ENCODE results near the gene CYB5R2.

GRCh38 chr11:7643314-7643713 lies 30.0 kb downstream of the CYB5R2 start:
- TF ChIP-seq BACH2 (CRISPR knock-in tag; IDR thresholded peaks at IDR 0.05; ENCODE audit: borderline replicate concordance) = no peak
- TF ChIP-seq CREB5 (CRISPR knock-in tag; IDR thresholded peaks at IDR 0.05; ENCODE audit: low read depth) = no peak
- TF ChIP-seq CSRNP3 (CRISPR knock-in tag; IDR thresholded peaks at IDR 0.05) = no peak
- TF ChIP-seq CSDC2 (CRISPR knock-in tag; IDR thresholded peaks at IDR 0.05) = no peak
- TF ChIP-seq ARNTL (CRISPR knock-in tag; IDR thresholded peaks at IDR 0.05; ENCODE audit: borderline replicate concordance, low read depth) = no peak
- no peak for TF ChIP-seq ZNF565 (CRISPR knock-in tag; conservative IDR thresholded peaks at IDR 0.05; ENCODE audit: low read depth)
- no peak for TF ChIP-seq POU6F1 (CRISPR knock-in tag; IDR thresholded peaks at IDR 0.05; ENCODE audit: borderline replicate concordance, low read depth)
- TF ChIP-seq PATZ1 (CRISPR knock-in tag; IDR thresholded peaks at IDR 0.05; ENCODE audit: borderline replicate concordance) = no peak
- TF ChIP-seq PPARA (CRISPR knock-in tag; IDR thresholded peaks at IDR 0.05; ENCODE audit: borderline replicate concordance) = no peak
- TF ChIP-seq TCF4 (CRISPR knock-in tag; IDR thresholded peaks at IDR 0.05; ENCODE audit: borderline replicate concordance) = no peak
- no peak for TF ChIP-seq ZNF8 (CRISPR knock-in tag; IDR thresholded peaks at IDR 0.05)

Data from SK-N-SH treated with all-trans-retinoic acid at 6 μM for 48 hours (cell line).